Neural crest cell (in vitro differentiated cells): ENCODE results near the gene TGFB1. TPM values are rescaled to one million over a fixed set of nuclear protein-coding genes. Genes with fewer than 3 reads are reported as not detected.
"Not testable (repeated sequence)": the region's sequence is repeated elsewhere in the genome, so short reads cannot be mapped to it uniquely, and the experiment has no call there.

Experiments
- DNase-seq: peaks from one replicate; pipeline ENCODE4 v3.0.0; 2021; ENCODE audit warnings: low read depth, mixed read lengths, low spot score
- H3K27ac Mint-ChIP-seq: one replicate; pipeline ENCODE4 v1.8.0; 2021; ENCODE audit warnings: mild to moderate bottlenecking, mixed read lengths; ENCODE audit not compliant: unreplicated experiment
- H3K27me3 Mint-ChIP-seq: 2 replicates; pipeline ENCODE4 v1.8.0; 2021; ENCODE audit warnings: low read depth, mild to moderate bottlenecking, mixed read lengths
- H3K36me3 Mint-ChIP-seq: 2 replicates; pipeline ENCODE4 v1.8.0; 2021; ENCODE audit warnings: low read depth, mild to moderate bottlenecking, mixed read lengths
- H3K4me1 Mint-ChIP-seq: 2 replicates; pipeline ENCODE4 v1.8.0; 2021; ENCODE audit warnings: mixed read lengths
- H3K4me3 Mint-ChIP-seq: one replicate; pipeline ENCODE4 v1.8.0; 2021; ENCODE audit warnings: mild to moderate bottlenecking, mixed read lengths
- H3K9me3 Mint-ChIP-seq: 2 replicates; pipeline ENCODE4 v1.8.0; 2021; ENCODE audit warnings: mixed read lengths
- CTCF ChIP-seq: fragments of 200-600 bp; sonication (generic); conservative IDR thresholded peaks from 2 replicates; pipeline ENCODE4 v1.5.0; 2021; ENCODE audit warnings: antibody characterized with exemption, mild to moderate bottlenecking
- total RNA-seq: library from RNA; stranded (reverse); gene quantifications from 2 replicates; pipeline ENCODE4 v1.2.1, GENCODE V29; 2021

The TGFB1 gene
- total RNA-seq, 1 donor from 2014 or later, result 2.2 TPM

- H3K27ac Mint-ChIP-seq, result no peak overlapping the region
- H3K27me3 Mint-ChIP-seq, result peaks cover 57% of the 10 kb centered on the region
- no peaks in the 10 kb centered on the region for H3K9me3 Mint-ChIP-seq
- no peak for TF ChIP-seq CTCF
- H3K36me3 Mint-ChIP-seq, result no peaks in the 10 kb centered on the region
- peak overlapping the region; percentile 61 for H3K4me3 Mint-ChIP-seq
- no peak for DNase-seq
- peaks cover 30% of the 10 kb centered on the region for H3K4me1 Mint-ChIP-seq
Measured at GRCh38 chr19:41350735-41351338, 2.9 kb downstream of the TGFB1 start.

- H3K9me3 Mint-ChIP-seq, H3K27ac Mint-ChIP-seq, H3K36me3 Mint-ChIP-seq, H3K4me3 Mint-ChIP-seq, DNase-seq: not testable (repeated sequence)
- Mint-ChIP-seq H3K27me3 (peaks cover 30% of the 10 kb centered on the region), H3K4me1 (peaks cover 10% of the 10 kb centered on the region)
Measured at GRCh38 chr19:41346916-41347315, 6.8 kb downstream of the TGFB1 start.

GRCh38 chr19:41344162-41344561, 9.6 kb downstream of the TGFB1 start:
- DNase-seq, result no peak
- Mint-ChIP-seq H3K27ac (peak overlapping the region; percentile 83), H3K36me3 (no peaks in the 10 kb centered on the region), H3K27me3 (peaks cover 3% of the 10 kb centered on the region), H3K4me3 (no peak overlapping the region), H3K4me1 (no peaks in the 10 kb centered on the region), H3K9me3 (no peaks in the 10 kb centered on the region)
- no peak for TF ChIP-seq CTCF

GRCh38 chr19:41341669-41342490, 11.8 kb downstream of the TGFB1 start:
- DNase-seq, result no peak
- Mint-ChIP-seq H3K4me1 (no peaks in the 10 kb centered on the region), H3K9me3 (no peaks in the 10 kb centered on the region), H3K27ac (no peak overlapping the region), H3K36me3 (no peaks in the 10 kb centered on the region), H3K27me3 (no peaks in the 10 kb centered on the region), H3K4me3 (no peak overlapping the region)
- TF ChIP-seq CTCF, result no peak

- no peaks in the 10 kb centered on the region for H3K4me1 Mint-ChIP-seq
- DNase-seq, result no peak
- TF ChIP-seq CTCF, result no peak
- H3K36me3 Mint-ChIP-seq, result no peaks in the 10 kb centered on the region
- H3K27ac Mint-ChIP-seq, result no peak overlapping the region
- H3K27me3 Mint-ChIP-seq, result no peaks in the 10 kb centered on the region
- no peaks in the 10 kb centered on the region for H3K9me3 Mint-ChIP-seq
- H3K4me3 Mint-ChIP-seq, result no peak overlapping the region
Measured at GRCh38 chr19:41339936-41340335, 13.8 kb downstream of the TGFB1 start.

DNA sequence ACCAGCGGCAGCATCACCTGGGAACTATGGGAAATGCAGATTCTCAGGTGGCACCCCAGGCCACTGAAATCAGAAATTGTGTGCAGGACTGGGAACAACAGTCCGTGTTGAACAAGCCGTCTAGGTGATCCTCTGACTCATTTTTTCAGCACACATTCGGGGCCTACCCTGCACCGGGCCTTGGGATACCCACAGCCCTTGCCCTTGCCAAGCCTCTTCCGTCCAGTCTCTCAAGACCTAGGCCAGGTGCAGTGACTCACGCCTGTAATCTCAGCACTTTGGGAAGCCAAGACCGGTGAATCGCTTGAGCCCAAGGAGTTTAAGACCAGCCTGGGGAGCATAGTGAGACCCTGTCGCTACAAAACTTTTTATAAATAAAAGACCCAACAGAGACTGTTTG, 18.3 kb downstream of the TGFB1 start:
- DNase-seq, result no peak
- H3K4me3 Mint-ChIP-seq, result no peak overlapping the region
- no peaks in the 10 kb centered on the region for H3K4me1 Mint-ChIP-seq
- no peaks in the 10 kb centered on the region for H3K27me3 Mint-ChIP-seq
- no peak for TF ChIP-seq CTCF
- H3K27ac Mint-ChIP-seq, result no peak overlapping the region
- H3K36me3 Mint-ChIP-seq, result no peaks in the 10 kb centered on the region
- H3K9me3 Mint-ChIP-seq, result no peaks in the 10 kb centered on the region
